Small intestine (tissue), 7 donors: ENCODE results near the gene ARL5B. TPM values are rescaled to one million over a fixed set of nuclear protein-coding genes. Genes with fewer than 3 reads are reported as not detected.

Experiments used
- DNase-seq, 2 donors: peaks; one replicate each; pipeline versions ENCODE4 v3.0.0 to v3.0.0-alpha.2; 2013
- FAIRE-seq: peaks from 2 replicates; lab custom pipeline; 2012; peaks lifted over from hg19 to GRCh38; lab: Jason Lieb, UNC
- H3K27ac ChIP-seq, 3 donors: one replicate each; pipeline ENCODE4 v1.5.1; 2013; ENCODE audit warnings: low read length in 2 of 3, mild to moderate bottlenecking in 2 of 3, control low read depth in 1 of 3, inconsistent platforms in 1 of 3, low read depth in 1 of 3, moderate library complexity in 1 of 3
- H3K27me3 ChIP-seq, 3 donors: one replicate each; pipeline ENCODE4 v1.6.1; 2013; ENCODE audit warnings: low read length in 3 of 3, inconsistent platforms in 1 of 3; ENCODE audit not compliant: control insufficient read depth in 3 of 3, insufficient read depth in 3 of 3
- H3K36me3 ChIP-seq, 3 donors: one replicate each; pipeline ENCODE4 v1.6.1; 2013; ENCODE audit warnings: low read length in 3 of 3, inconsistent platforms in 1 of 3, low read depth in 1 of 3, mild to moderate bottlenecking in 1 of 3, moderate library complexity in 1 of 3; ENCODE audit not compliant: control insufficient read depth in 3 of 3, insufficient read depth in 2 of 3
- H3K4me1 ChIP-seq, 3 donors: one replicate each; pipeline ENCODE4 v1.6.1; 2013; ENCODE audit warnings: low read length in 2 of 3, inconsistent platforms in 1 of 3, low read depth in 1 of 3, mild to moderate bottlenecking in 1 of 3, moderate library complexity in 1 of 3; ENCODE audit not compliant: control insufficient read depth in 3 of 3, insufficient read depth in 2 of 3
- H3K4me3 ChIP-seq, 3 donors: one replicate each; pipeline ENCODE4 v1.5.1; 2013; ENCODE audit warnings: low read length in 3 of 3, control low read depth in 1 of 3, inconsistent platforms in 1 of 3, low read depth in 1 of 3, mild to moderate bottlenecking in 1 of 3, moderate library complexity in 1 of 3
- H3K9me3 ChIP-seq, 2 donors: one replicate each; pipeline ENCODE4 v1.6.1; 2013; ENCODE audit warnings: low read depth in 1 of 2, low read length in 1 of 2; ENCODE audit not compliant: control insufficient read depth in 2 of 2, insufficient read depth in 1 of 2
- WGBS, 3 donors: extraction: QIAGEN DNeasy Blood & Tissue Kit; methylation state at CpG; one replicate each; pipeline ENCODE4 v1.1.7; 2013; 5-methylcytosine and 5-hydroxymethylcytosine counted together
- polyA plus RNA-seq, 4 donors: library from polyadenylated mRNA; stranded (reverse) in 3 of 4; unstranded in 1 of 4; fragments of 200-250 nt in 3 of 4; fragments of 120-200 nt in 1 of 4; gene quantifications; one replicate each; pipeline versions ENCODE4 v1.2.1 to v1.2.3, GENCODE V29; 2013
- donor health status: healthy with polysubstance abuse.
- donor health status: control.
- donor health status: control.
- donor health status: Bipolar disorder and iron deficiency.
- donor health status: healthy.

Gene ARL5B
- polyA plus RNA-seq, 4 donors, result 5.9 to 37.7 (median 7.0) TPM

- Histone ChIP-seq H3K4me3 (no peak overlapping the region), H3K36me3 (peaks cover 0 to 12% (median 0%) of the 10 kb centered on the region in 3 donors), H3K4me1 (peaks cover 2 to 5% (median 4%) of the 10 kb centered on the region in 3 donors), H3K27ac (no peak overlapping the region), H3K27me3 (no peaks in the 10 kb centered on the region), H3K9me3 (no peaks in the 10 kb centered on the region)
- FAIRE-seq, result no peak
- DNase-seq, result no peak
- 98 to 100% (median 99%) methylated on average over 3 of the region's 3 CpGs for WGBS, 3 donors
Measured at GRCh38 chr10:18647945-18648344, 11.3 kb upstream of the ARL5B start.

GRCh38 chr10:18649364-18649959, 9.8 kb upstream of the ARL5B start:
- H3K27me3 ChIP-seq, result no peaks in the 10 kb centered on the region
- FAIRE-seq, result no peak
- no peak for DNase-seq
- H3K36me3 ChIP-seq, result peaks cover 0 to 14% (median 0%) of the 10 kb centered on the region in 3 donors
- H3K9me3 ChIP-seq, result no peaks in the 10 kb centered on the region
- 51 to 68% (median 56%) methylated on average over 7 of the region's 7 CpGs for WGBS, 3 donors
- H3K27ac ChIP-seq, result no peak overlapping the region
- H3K4me3 ChIP-seq, result no peak overlapping the region
- H3K4me1 ChIP-seq, result peaks cover 2 to 5% (median 4%) of the 10 kb centered on the region in 3 donors

GRCh38 chr10:18650404-18650997, 8.7 kb upstream of the ARL5B start:
- Histone ChIP-seq H3K36me3 (peaks cover 0 to 13% (median 0%) of the 10 kb centered on the region in 3 donors), H3K27me3 (no peaks in the 10 kb centered on the region), H3K27ac (peak overlapping the region in 1 of 3 donors; percentile 89), H3K4me1 (peaks cover 2 to 5% (median 4%) of the 10 kb centered on the region in 3 donors), H3K4me3 (peak overlapping the region in 2 of 3 donors; percentile 67 to 80), H3K9me3 (no peaks in the 10 kb centered on the region)
- no peak for FAIRE-seq
- peak; percentile 25 to 48 for DNase-seq
- 1 to 5% (median 4%) methylated on average over 6 of the region's 6 CpGs for WGBS, 3 donors

GRCh38 chr10:18651324-18652007, 7.8 kb upstream of the ARL5B start, which contains the start of gene NSUN6:
Gene NSUN6, minus strand, starts transcription at chr10:18651587. Its CDS starts 384 bp downstream, at chr10:18651203.
- WGBS, 3 donors, result 0 to 1% (median 0%) methylated on average over 39 of the region's 39 CpGs
- Histone ChIP-seq H3K4me3 (peak within 1 kb of the TSS; percentile 43 to 80 (median 67)), H3K4me1 (peaks cover 2 to 5% (median 4%) of the 10 kb centered on the region in 3 donors), H3K27me3 (no peaks in the 10 kb centered on the region), H3K27ac (peak within 1 kb of the TSS; percentile 72 to 90 (median 89)), H3K36me3 (peaks cover 0 to 8% (median 0%) of the 10 kb centered on the region in 3 donors), H3K9me3 (no peaks in the 10 kb centered on the region)
- no peak for FAIRE-seq
- peak; percentile 91 to 97 for DNase-seq

- 92 to 96% (median 95%) methylated on average over 3 of the region's 3 CpGs for WGBS, 3 donors
- peaks cover 2 to 5% (median 4%) of the 10 kb centered on the region in 3 donors for H3K4me1 ChIP-seq
- H3K4me3 ChIP-seq, result no peak overlapping the region
- no peak overlapping the region for H3K27ac ChIP-seq
- no peak for DNase-seq
- peaks cover 0 to 3% (median 0%) of the 10 kb centered on the region in 3 donors for H3K36me3 ChIP-seq
- FAIRE-seq, result no peak
- no peaks in the 10 kb centered on the region for H3K9me3 ChIP-seq
- H3K27me3 ChIP-seq, result no peaks in the 10 kb centered on the region
Measured at GRCh38 chr10:18653112-18653511, 6.1 kb upstream of the ARL5B start.

GRCh38 chr10:18656724-18657123, 2.5 kb upstream of the ARL5B start:
- no peaks in the 10 kb centered on the region for H3K9me3 ChIP-seq
- no peaks in the 10 kb centered on the region for H3K27me3 ChIP-seq
- no peak overlapping the region for H3K4me3 ChIP-seq
- DNase-seq, result no peak
- no peak overlapping the region for H3K27ac ChIP-seq
- peaks cover 0 to 14% (median 7%) of the 10 kb centered on the region in 3 donors for H3K4me1 ChIP-seq
- peaks cover 0 to 6% (median 0%) of the 10 kb centered on the region in 3 donors for H3K36me3 ChIP-seq
- 88 to 90% (median 90%) methylated on average over 3 of the region's 3 CpGs for WGBS, 3 donors
- FAIRE-seq, result no peak

- no peak for FAIRE-seq
- WGBS, 3 donors, result 2 to 16% (median 14%) methylated on average over 23 of the region's 23 CpGs
- H3K4me3 ChIP-seq, result peak overlapping the region; percentile 53 to 86 (median 74)
Measured at GRCh38 chr10:18658271-18659124, 733 bp upstream of the ARL5B start.

More at GRCh38 chr10:18658271-18659124, 733 bp upstream of the ARL5B start:
- Histone ChIP-seq H3K27ac (peak overlapping the region; percentile 92 to 99 (median 96)), H3K36me3 (peaks cover 0 to 13% (median 0%) of the 10 kb centered on the region in 3 donors), H3K27me3 (no peaks in the 10 kb centered on the region), H3K4me1 (peaks cover 0 to 11% (median 11%) of the 10 kb centered on the region in 3 donors), H3K9me3 (no peaks in the 10 kb centered on the region)
- peak; percentile 77 to 85 for DNase-seq
